GM12864 (cell line): ENCODE measurements around the gene HOGA1.
"Not testable (repeated sequence)": the region's sequence is repeated elsewhere in the genome, so short reads cannot be mapped to it uniquely, and the experiment has no call there.

Source experiments
- DNase-seq: peaks from one replicate; pipeline ENCODE4 v3.0.0-alpha.2; 2011; ENCODE audit warnings: low read depth
- H3K4me3 ChIP-seq: 2 replicates; pipeline ENCODE4 v1.5.1; 2011; ENCODE audit warnings: mild to moderate bottlenecking, low read depth, low read length, control low read depth
- CTCF ChIP-seq: IDR thresholded peaks from 2 replicates; pipeline ENCODE4 v1.5.1; 2011; ENCODE audit warnings: low read depth, mild to moderate bottlenecking, moderate library complexity, low read length, control low read depth, inconsistent platforms; ENCODE audit errors: missing control alignments

HOGA1 gene

DNA sequence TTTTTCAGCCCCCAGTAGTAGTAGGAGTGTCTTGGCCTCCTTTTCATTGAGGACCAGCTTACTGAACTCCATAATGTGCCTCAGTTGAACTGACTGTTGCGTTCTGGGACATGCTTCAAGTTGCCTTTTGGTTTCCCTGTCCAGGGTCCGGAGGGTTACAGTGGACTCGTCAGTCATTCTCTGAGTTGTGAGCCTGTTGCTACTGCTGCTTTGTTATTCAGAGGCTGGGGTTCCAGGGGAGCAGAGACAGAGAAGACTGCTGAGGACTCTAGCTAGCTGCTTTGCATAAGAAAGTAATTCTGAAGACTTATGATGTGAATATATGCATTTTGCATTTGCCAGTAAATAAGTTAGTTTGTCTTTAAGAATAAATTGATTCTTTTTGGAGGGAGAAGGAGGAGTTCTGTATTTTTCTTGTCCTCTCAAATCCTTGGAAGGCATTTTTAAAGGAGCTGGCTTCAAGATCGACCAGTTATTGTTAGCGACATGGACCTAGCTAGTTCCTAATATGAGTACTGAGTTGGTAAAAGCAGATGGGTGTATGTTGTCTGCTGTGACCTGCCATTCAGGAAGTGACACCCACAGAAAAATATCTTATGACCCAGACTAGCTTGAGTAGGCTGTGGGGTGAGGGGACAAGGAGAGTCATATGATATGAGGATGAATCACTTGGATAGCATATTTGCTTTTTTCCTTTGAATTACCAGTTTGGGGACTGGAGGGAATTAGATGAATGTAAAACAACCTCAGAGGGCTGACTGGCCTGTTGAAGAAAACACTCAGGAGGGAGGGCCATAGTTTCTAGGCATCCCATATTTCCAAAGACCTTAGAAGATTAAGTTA is 64.6 kb downstream of the HOGA1 start:
- no peak for DNase-seq
- no peak for TF ChIP-seq CTCF
- H3K4me3 ChIP-seq, result no peak overlapping the region; the same call in 1 of the 2 replicates

DNA sequence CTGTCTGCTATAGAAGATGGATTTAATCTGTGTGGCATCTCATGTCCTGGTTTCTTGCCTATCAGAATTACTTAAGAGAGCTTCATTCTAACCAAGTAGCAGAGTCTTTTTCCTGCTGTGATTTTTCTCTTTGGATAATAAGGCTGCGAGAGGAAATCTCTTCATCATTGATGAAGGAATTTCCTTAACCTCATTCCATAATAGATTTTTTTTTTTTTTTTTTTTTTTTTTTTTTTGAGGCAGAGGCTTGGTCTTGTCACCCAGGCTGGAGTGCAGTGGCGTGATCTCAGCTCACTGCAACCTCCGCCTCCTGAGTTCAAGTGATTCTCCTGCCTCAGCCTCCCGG is 65.2 kb downstream of the HOGA1 start:
- not testable (repeated sequence) for H3K4me3 ChIP-seq, DNase-seq

DNA sequence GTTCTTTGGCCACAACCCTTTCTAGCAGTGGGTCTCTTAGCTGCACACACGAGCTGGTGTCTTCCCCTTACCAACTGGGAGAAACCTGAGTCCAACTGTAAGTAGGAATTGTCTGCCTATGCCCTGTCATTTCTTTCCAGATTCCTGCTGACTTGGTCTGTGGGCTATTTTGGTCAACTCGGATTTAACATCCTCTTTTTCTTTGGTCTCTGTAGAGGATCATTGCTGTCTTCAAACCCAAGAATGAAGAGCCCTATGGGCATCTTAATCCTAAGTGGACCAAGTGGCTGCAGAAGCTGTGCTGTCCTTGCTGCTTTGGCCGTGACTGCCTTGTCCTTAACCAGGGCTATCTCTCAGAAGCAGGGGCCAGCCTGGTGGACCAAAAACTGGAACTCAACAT is 66.5 kb downstream of the HOGA1 start:
- no peak for TF ChIP-seq CTCF
- DNase-seq, result no peak
- H3K4me3 ChIP-seq, result no peak overlapping the region

- no peak overlapping the region for H3K4me3 ChIP-seq
- no peak for TF ChIP-seq CTCF
- DNase-seq, result no peak
These were observed 67.6 kb downstream of the HOGA1 start for GRCh38 chr10:97651773-97652172.

DNA sequence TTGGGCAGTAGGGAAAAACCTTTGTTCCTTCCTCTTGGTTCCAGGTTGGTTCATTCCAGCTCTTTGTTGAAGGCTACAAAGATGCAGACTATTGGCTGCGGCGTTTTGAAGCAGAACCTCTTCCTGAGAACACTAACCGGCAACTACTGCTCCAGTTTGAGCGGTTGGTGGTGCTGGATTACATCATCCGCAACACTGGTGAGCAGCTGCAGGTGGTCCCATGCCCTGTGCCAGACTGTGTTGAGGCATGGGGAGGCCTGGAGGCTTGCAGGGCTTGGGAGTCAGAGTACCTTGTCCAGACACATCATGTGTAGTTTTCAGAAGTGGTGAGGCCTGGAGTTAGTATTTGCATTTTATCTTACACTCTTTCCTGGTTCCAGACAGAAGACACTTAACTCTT is 72.6 kb downstream of the HOGA1 start:
- no peak for DNase-seq
- no peak overlapping the region for H3K4me3 ChIP-seq
- no peak for TF ChIP-seq CTCF

DNA sequence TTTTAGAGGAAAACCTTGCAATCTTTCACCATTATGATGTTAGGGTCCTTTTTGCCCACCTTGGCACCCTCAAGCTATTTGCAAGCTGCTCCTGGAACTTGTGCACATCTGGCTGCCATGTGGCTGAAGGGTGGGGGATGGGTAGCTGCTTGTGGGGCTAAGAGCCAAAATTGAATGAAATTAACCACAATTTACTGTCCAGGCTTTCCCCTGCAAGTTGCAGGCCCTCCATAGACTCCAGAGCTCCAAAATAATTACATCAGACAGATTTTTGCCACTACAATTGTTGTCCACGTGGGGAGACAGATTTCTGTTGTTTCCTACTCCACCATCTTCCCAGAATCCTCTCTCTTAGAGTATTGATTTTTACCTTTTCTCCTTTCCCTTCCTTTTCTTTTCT is 75.4 kb downstream of the HOGA1 start:
- DNase-seq, result no peak
- no peak for TF ChIP-seq CTCF
- H3K4me3 ChIP-seq, result no peak overlapping the region
